ENCODE data around the gene SLC18B1.

Gene SLC18B1

DNA sequence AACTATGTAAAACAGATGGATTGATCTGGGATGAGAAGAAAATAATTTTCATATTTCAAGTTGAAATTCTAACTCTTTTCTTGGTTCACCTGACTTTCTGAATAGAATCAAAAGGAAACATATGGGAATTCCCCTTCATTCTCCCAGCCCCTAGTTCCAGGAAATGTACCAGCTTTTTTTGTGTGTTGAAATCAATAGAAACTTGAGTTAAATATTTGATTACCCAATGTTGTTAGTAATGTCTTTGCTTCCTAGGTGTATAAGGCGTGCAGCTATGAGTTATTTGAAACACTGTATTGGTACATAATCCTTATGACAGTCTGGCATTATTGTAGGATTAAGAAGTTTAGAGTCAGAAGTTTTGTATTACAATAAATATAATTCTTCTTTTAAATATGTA, 62.2 kb downstream of the SLC18B1 start:
- no peak for DNase-seq

GRCh38 chr6:132734694-132735236, 63.7 kb downstream of the SLC18B1 start:
- no peak for DNase-seq

GRCh38 chr6:132733814-132734213, 64.6 kb downstream of the SLC18B1 start:
- no peak for DNase-seq

DNA sequence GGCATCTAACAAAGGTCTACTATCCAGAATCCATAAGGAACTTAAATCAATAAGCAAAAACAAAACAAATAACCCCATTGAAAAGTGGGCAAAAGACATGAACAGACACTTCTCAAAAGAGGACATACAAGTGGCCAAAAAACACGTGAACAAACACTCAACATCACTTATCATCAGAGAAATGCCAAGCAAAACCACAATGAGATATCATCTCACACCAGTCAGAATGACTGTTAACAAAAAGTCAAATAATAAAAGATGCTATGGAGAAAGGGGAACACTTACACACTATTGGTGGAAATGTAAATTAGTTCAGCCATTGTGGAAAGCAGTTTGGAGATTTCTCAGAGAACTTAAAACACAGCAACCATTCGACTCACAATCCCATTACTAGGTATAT, 65.2 kb downstream of the SLC18B1 start:
- DNase-seq, result no peak

- no peak for DNase-seq
Measured at GRCh38 chr6:132731086-132731485, 67.4 kb downstream of the SLC18B1 start.

- peak; percentile 73 for DNase-seq
Measured at GRCh38 chr6:132730560-132730959, 67.9 kb downstream of the SLC18B1 start.

- no peak for DNase-seq
Measured at GRCh38 chr6:132728616-132729015, 69.8 kb downstream of the SLC18B1 start.

GRCh38 chr6:132726608-132726975, 71.8 kb downstream of the SLC18B1 start:
- no peak for DNase-seq

DNA sequence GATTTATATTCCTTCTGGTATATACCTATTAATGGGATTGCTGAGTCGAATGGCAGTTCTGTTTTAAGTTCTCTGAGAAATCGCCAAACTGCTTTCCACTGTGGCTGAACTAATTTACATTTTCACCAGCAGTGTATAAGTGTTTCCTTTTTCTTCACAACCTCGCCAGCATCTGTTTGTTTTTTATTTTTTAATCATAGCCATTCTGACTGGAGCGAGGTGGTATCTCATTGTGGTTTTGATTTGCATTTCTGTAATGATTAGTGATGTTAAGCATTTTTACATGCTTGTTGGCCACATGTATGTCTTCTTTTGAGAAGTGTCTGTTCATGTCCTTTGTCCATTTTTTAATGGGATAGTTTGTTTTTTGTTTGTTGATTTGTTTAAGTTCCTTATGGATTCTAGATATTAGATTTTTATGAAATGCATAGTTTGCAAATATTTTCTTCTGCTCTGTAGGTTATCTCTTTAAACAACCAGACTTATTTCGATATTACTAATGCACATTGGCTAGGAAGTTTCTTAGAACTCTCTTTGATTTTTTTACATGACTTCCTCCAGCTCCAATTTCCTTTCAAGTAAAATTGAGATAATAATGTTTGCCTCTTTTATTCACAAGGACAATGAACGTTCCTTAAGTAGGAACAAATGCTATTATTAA, 72.4 kb downstream of the SLC18B1 start:
- DNase-seq, result no peak

- DNase-seq, result no peak
Measured at GRCh38 chr6:132725471-132725870, 73.0 kb downstream of the SLC18B1 start.

GRCh38 chr6:132719736-132720448, 78.5 kb downstream of the SLC18B1 start:
- DNase-seq, result no peak

Data from amniotic stem cell (primary cell).